ENCODE data around the gene C1QB.

The C1QB gene

GRCh38 chr1:22636927-22637326 is 16.1 kb upstream of the C1QB start:
- no peak for DNase-seq (ENCODE audit: low spot score)
- in situ Hi-C loops (cut with MboI; ENCODE audit: low pct_unique_long_range_greater_than_20kb, low sequenced_read_pairs, unreplicated experiment) = loop anchor here (25.0 kb wide), 2 partner anchors 225 to 500 kb away; partner anchors contain the start of gene WNT4
- no peak for TF ChIP-seq CTCF (IDR thresholded peaks at IDR 0.05; ENCODE audit: extremely low read depth, insufficient read depth, missing control alignments)

GRCh38 chr1:22637907-22638445 is 15.1 kb upstream of the C1QB start:
- no peak for TF ChIP-seq CTCF (IDR thresholded peaks at IDR 0.05; ENCODE audit: extremely low read depth, insufficient read depth, missing control alignments)
- in situ Hi-C loops (cut with MboI; ENCODE audit: low pct_unique_long_range_greater_than_20kb, low sequenced_read_pairs, unreplicated experiment) = loop anchor here (25.0 kb wide), 2 partner anchors 226 to 501 kb away; partner anchors contain the start of gene WNT4
- no peak for DNase-seq (ENCODE audit: low spot score)

- DNase-seq (ENCODE audit: low spot score) = no peak
- in situ Hi-C loops (cut with MboI; ENCODE audit: low pct_unique_long_range_greater_than_20kb, low sequenced_read_pairs, unreplicated experiment) = loop anchor here (25.0 kb wide), 2 partner anchors 226 to 501 kb away; partner anchors contain the start of gene WNT4
- TF ChIP-seq CTCF (IDR thresholded peaks at IDR 0.05; ENCODE audit: extremely low read depth, insufficient read depth, missing control alignments) = no peak
Observed at GRCh38 chr1:22638476-22639234, 14.4 kb upstream of the C1QB start.

DNA sequence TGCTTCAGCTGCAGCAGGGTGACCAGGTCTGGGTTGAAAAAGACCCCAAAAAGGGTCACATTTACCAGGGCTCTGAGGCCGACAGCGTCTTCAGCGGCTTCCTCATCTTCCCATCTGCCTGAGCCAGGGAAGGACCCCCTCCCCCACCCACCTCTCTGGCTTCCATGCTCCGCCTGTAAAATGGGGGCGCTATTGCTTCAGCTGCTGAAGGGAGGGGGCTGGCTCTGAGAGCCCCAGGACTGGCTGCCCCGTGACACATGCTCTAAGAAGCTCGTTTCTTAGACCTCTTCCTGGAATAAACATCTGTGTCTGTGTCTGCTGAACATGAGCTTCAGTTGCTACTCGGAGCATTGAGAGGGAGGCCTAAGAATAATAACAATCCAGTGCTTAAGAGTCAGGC is 13.8 kb upstream of the C1QB start:
- no peak for TF ChIP-seq CTCF (IDR thresholded peaks at IDR 0.05; ENCODE audit: extremely low read depth, insufficient read depth, missing control alignments)
- no peak for DNase-seq (ENCODE audit: low spot score)
- in situ Hi-C loops (cut with MboI; ENCODE audit: low pct_unique_long_range_greater_than_20kb, low sequenced_read_pairs, unreplicated experiment) = loop anchor here (25.0 kb wide), 2 partner anchors 227 to 502 kb away; partner anchors contain the start of gene WNT4

DNA sequence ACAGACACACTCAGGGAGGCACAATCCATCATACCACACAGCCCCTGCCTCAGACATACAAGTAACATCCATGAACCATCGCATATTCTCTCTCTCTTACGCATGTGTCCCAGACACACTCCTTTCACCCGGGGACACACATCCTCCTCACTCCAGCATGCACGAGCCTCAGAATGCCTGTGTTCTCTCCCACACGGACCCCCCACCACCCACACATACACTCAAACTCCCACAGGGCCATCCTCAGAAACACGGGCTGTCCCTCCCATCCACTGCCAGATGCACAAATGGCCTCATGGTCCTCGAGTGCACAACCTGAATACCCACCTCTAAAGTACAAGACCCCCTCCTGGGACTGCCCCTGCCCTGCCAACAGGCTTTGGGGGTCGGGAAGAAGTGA is 11.8 kb upstream of the C1QB start:
- no peak for DNase-seq (ENCODE audit: low spot score)
- TF ChIP-seq CTCF (IDR thresholded peaks at IDR 0.05; ENCODE audit: extremely low read depth, insufficient read depth, missing control alignments) = no peak
- in situ Hi-C loops (cut with MboI; ENCODE audit: low pct_unique_long_range_greater_than_20kb, low sequenced_read_pairs, unreplicated experiment) = loop anchor here (25.0 kb wide), 2 partner anchors 229 to 504 kb away; partner anchors contain the start of gene WNT4

GRCh38 chr1:22641906-22642636 is 11.0 kb upstream of the C1QB start:
- DNase-seq (ENCODE audit: low spot score) = peak; percentile 86
- in situ Hi-C loops (cut with MboI; ENCODE audit: low pct_unique_long_range_greater_than_20kb, low sequenced_read_pairs, unreplicated experiment) = loop anchor here (25.0 kb wide), 2 partner anchors 230 to 505 kb away; partner anchors contain the start of gene WNT4
- peak; percentile 92 for TF ChIP-seq CTCF (IDR thresholded peaks at IDR 0.05; ENCODE audit: extremely low read depth, insufficient read depth, missing control alignments)

Data from GM13977 (cell line).